Keratinocyte (primary cell): ENCODE results near the gene LIMD2. TPM values are rescaled to one million over a fixed set of nuclear protein-coding genes. Genes with fewer than 3 reads are reported as not detected.
A peak's percentile ranks its signal among the peaks of the same experiment; 100 is the strongest.

Experiments
- DNase-seq: peaks from one replicate; pipeline ENCODE4 v3.0.0-alpha.2; 2011; ENCODE audit warnings: low read depth, missing footprints, low spot score
- FAIRE-seq: peaks from 2 replicates; lab custom pipeline; 2011; peaks lifted over from hg19 to GRCh38; lab: Jason Lieb, UNC
- H2AFZ ChIP-seq: 2 replicates; pipeline ENCODE4 v1.6.0; 2012; ENCODE audit warnings: low read length, control low read depth, inconsistent platforms; ENCODE audit not compliant: control insufficient read depth
- H3K27ac ChIP-seq: 2 replicates; pipeline ENCODE4 v1.5.1; 2011; ENCODE audit warnings: low read length; ENCODE audit not compliant: control insufficient read depth, insufficient read depth
- H3K27me3 ChIP-seq: 3 replicates; pipeline ENCODE4 v1.6.0; 2011; ENCODE audit warnings: low read length; ENCODE audit not compliant: control insufficient read depth, insufficient read depth; ENCODE audit errors: extremely low read depth
- H3K36me3 ChIP-seq, 2 experiments: 2 replicates in 1 of 2; 3 replicates in 1 of 2; pipeline ENCODE4 v1.5.1; 2011; ENCODE audit warnings: low read length in 2 of 2, mild to moderate bottlenecking in 1 of 2; ENCODE audit not compliant: control insufficient read depth in 2 of 2, insufficient read depth in 2 of 2; ENCODE audit errors: extremely low read depth in 1 of 2
- H3K4me1 ChIP-seq: 3 replicates; pipeline ENCODE4 v1.5.1; 2011; ENCODE audit warnings: low read length; ENCODE audit not compliant: control insufficient read depth, insufficient read depth; ENCODE audit errors: extremely low read depth
- H3K4me2 ChIP-seq: 3 replicates; pipeline ENCODE4 v1.6.0; 2011; ENCODE audit warnings: low read depth, low read length; ENCODE audit not compliant: control insufficient read depth, insufficient read depth; ENCODE audit errors: extremely low read depth
- H3K4me3 ChIP-seq, 3 experiments: fragments of 200-600 bp in 1 of 3; sonication (generic) in 1 of 3; 2 replicates in 2 of 3; 3 replicates in 1 of 3; pipeline ENCODE4 v1.5.1; 2011 to 2016; ENCODE audit warnings: low read length in 3 of 3, mild to moderate bottlenecking in 3 of 3, control low read depth in 2 of 3, inconsistent platforms in 1 of 3, low read depth in 1 of 3, mixed read lengths in 1 of 3, mixed run types in 1 of 3, moderate library complexity in 1 of 3; ENCODE audit not compliant: control insufficient read depth in 2 of 3, insufficient read depth in 2 of 3; ENCODE audit errors: extremely low read depth in 1 of 3
- H3K79me2 ChIP-seq: 2 replicates; pipeline ENCODE4 v1.6.0; 2012; ENCODE audit warnings: low read length; ENCODE audit not compliant: control insufficient read depth, insufficient read depth
- H3K9ac ChIP-seq: 3 replicates; pipeline ENCODE4 v1.6.0; 2011; ENCODE audit warnings: low read length; ENCODE audit not compliant: control insufficient read depth, insufficient read depth; ENCODE audit errors: extremely low read depth
- H3K9me1 ChIP-seq: 3 replicates; pipeline ENCODE4 v1.6.0; 2011; ENCODE audit warnings: low read length; ENCODE audit not compliant: control insufficient read depth, insufficient read depth; ENCODE audit errors: extremely low read depth
- H3K9me3 ChIP-seq: 2 replicates; pipeline ENCODE4 v1.5.1; 2012; ENCODE audit warnings: low read depth, low read length; ENCODE audit not compliant: control insufficient read depth
- H4K20me1 ChIP-seq: 3 replicates; pipeline ENCODE4 v1.6.0; 2011; ENCODE audit warnings: low read length; ENCODE audit not compliant: control insufficient read depth, insufficient read depth; ENCODE audit errors: extremely low read depth
- CTCF ChIP-seq, 3 experiments: IDR thresholded peaks in 1 of 3; conservative IDR thresholded peaks in 1 of 3; optimal IDR thresholded peaks in 1 of 3; 2 replicates in 2 of 3; 3 replicates in 1 of 3; pipeline versions ENCODE3 to v1.5.1; 2011; ENCODE audit warnings: low read length in 3 of 3, mild to moderate bottlenecking in 3 of 3, moderate library complexity in 2 of 3, control low read depth in 1 of 3, inconsistent platforms in 1 of 3; ENCODE audit not compliant: insufficient read depth in 2 of 3; ENCODE audit errors: extremely low read depth in 1 of 3
- EZH2 ChIP-seq: IDR thresholded peaks from one replicate; pipeline ENCODE4 v1.6.1; 2012; ENCODE audit warnings: inconsistent platforms, mild to moderate bottlenecking, low read length, moderate library complexity
- dilution Hi-C: fragments of 300-500 bp; cut with MboI; formaldehyde crosslinking; loops from one replicate; pipeline ENCODE4 v1.7.0; 2020; ENCODE audit warnings: low sequenced_read_pairs; ENCODE audit not compliant: extremely low pct_ligation_motif_present
- polyA plus RNA-seq, 5 experiments: library from polyadenylated mRNA; depleted of rRNA in 3 of 5; stranded (reverse) in 3 of 5; stranded (forward) in 1 of 5; unstranded in 1 of 5; fragments of >200 nt; gene quantifications; 1 replicate in 1 of 5; 2 replicates in 3 of 5; 3 replicates in 1 of 5; pipeline versions ENCODE4 v1.2.1 to v1.2.3, GENCODE V29; 2011 to 2012; ENCODE audit warnings: missing spikeins in 2 of 5, low read depth in 1 of 5, low replicate concordance in 1 of 5

The LIMD2 gene
- polyA plus RNA-seq, 1 donor (not counting 4 experiments of a cell fraction or from before 2014, with no cell fraction given) = 1.6 TPM

- Histone ChIP-seq H3K9ac (no peak overlapping the region), H3K4me1 (no peaks in the 10 kb centered on the region), H4K20me1 (no peaks in the 10 kb centered on the region), H3K27ac (no peak overlapping the region), H3K27me3 (no peaks in the 10 kb centered on the region), H3K4me3 (no peak overlapping the region), H3K9me1 (no peaks in the 10 kb centered on the region), H3K79me2 (no peaks in the 10 kb centered on the region), H3K9me3 (no peaks in the 10 kb centered on the region), H2AFZ (no peak overlapping the region), H3K4me2 (no peak overlapping the region), H3K36me3 (peaks cover 1 to 5% of the 10 kb centered on the region in 2 experiments)
- FAIRE-seq (peak; percentile 13), DNase-seq (no peak)
- TF ChIP-seq EZH2 (no peak), CTCF (optimal IDR thresholded peaks at IDR 0.05 in 1 of 3, IDR thresholded peaks at IDR 0.05 in 1 of 3, conservative IDR thresholded peaks at IDR 0.05 in 1 of 3; ENCODE audit: extremely low read depth in 1 of 3, insufficient read depth in 2 of 3, low read length in 3 of 3) (peak; percentile 67 to 86 (median 80))
- dilution Hi-C loops = no loop called here
Observed at GRCh38 chr17:63697341-63698286, 2.3 kb downstream of the LIMD2 start.

- Histone ChIP-seq H3K27ac (no peak overlapping the region), H3K9me1 (no peaks in the 10 kb centered on the region), H3K27me3 (no peaks in the 10 kb centered on the region), H3K9me3 (no peaks in the 10 kb centered on the region), H3K4me1 (no peaks in the 10 kb centered on the region), H3K36me3 (peaks cover 4 to 5% of the 10 kb centered on the region in 2 experiments), H3K4me2 (no peak overlapping the region), H2AFZ (no peak overlapping the region), H3K79me2 (no peaks in the 10 kb centered on the region), H3K9ac (no peak overlapping the region), H4K20me1 (no peaks in the 10 kb centered on the region), H3K4me3 (no peak overlapping the region)
- FAIRE-seq (no peak), DNase-seq (no peak)
- dilution Hi-C loops = no loop called here
- TF ChIP-seq EZH2 (no peak), CTCF (optimal IDR thresholded peaks at IDR 0.05 in 1 of 3, IDR thresholded peaks at IDR 0.05 in 1 of 3, conservative IDR thresholded peaks at IDR 0.05 in 1 of 3; ENCODE audit: extremely low read depth in 1 of 3, insufficient read depth in 2 of 3, low read length in 3 of 3) (peak in 2 of 3 experiments; percentile 10 to 29)
Observed at GRCh38 chr17:63696381-63696961, 3.5 kb downstream of the LIMD2 start.
